ACHN (cell line): ENCODE results near the gene NR6A1.

Experiments used
- DNase-seq: peaks from one replicate; pipeline ENCODE4 v3.0.0-alpha.2; 2015
- in situ Hi-C: cut with HindIII; loops from 2 replicates; pipeline ENCODE4 v1.10.0; 2017; ENCODE audit warnings: low sequenced_read_pairs, low pct_ligation_motif_present, low pct_unique_long_range_greater_than_20kb

Gene NR6A1

DNA sequence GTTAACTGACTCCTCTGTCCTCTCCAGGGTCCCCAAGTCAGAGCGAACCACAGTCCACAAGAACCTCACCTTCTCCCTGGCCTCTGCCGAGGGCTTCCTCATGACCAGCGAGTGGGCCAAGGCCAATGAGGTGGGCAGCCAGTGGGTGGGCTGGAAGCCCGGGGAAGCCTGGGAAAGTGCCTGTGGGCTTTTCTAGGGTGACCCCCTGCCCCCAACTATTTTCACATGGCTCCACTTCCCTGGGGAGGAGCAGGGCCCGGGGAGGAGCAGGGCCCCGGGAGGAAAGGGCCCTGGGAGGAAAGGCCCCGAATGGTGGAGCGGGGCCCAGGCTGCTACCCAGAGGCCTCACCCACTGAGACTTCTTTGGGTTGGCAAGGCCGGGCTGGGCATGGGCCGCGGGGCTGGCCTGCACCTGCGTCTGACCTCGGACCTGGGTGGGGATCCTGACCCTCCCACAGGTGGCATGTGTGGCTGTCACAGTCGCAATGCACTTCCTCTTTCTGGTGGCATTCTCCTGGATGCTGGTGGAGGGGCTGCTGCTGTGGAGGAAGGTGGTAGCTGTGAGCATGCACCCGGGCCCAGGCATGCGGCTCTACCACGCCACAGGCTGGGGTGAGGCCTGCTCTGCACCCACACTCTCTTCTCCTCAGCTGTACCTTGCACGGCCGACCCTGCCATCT lies 302.9 kb downstream of the NR6A1 start:
- no peak for DNase-seq
- in situ Hi-C loops, result no loop called here

DNA sequence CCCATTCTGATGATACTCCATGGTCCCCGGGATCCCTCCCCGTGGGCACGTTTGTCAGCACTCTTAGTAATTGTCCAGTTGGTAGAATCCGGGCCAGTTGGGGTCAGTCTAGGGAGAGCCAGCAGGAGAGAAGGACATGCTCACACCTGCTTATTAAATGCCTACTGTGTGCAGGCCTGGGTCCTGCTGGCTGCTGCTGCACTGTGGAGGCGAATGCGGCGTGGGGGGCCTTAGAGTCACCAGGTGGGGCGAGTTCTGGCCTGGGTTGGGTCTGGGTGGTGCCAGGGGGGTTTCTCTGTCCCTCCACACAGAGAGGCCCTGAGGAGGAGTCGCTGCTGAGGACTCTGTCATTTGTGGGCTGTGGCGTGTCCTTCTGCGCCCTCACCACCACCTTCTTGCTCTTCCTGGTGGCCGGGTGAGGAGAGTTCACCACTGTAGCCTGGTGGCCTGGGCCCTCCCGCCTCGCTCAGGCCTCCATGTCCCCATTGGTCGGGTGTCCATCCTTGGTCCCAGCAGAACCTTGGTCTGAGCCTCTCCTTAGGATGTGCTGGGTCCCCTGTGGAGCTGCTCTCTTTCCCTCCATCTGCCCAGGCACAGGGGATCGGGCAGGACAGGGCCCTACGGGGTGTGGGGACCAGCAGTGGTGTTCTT lies 303.6 kb downstream of the NR6A1 start:
- in situ Hi-C loops, result no loop called here
- DNase-seq, result no peak
